Mesothelial cell of epicardium (in vitro differentiated cells): ENCODE results near the gene BMP2K. TPM values are rescaled to one million over a fixed set of nuclear protein-coding genes. Genes with fewer than 3 reads are reported as not detected.
A peak's percentile ranks its signal among the peaks of the same experiment; 100 is the strongest.
"Not testable (repeated sequence)": the region's sequence is repeated elsewhere in the genome, so short reads cannot be mapped to it uniquely, and the experiment has no call there.

Experiments used
- DNase-seq, 2 experiments: peaks; one replicate each; pipeline ENCODE4 v3.0.0; 2021; ENCODE audit warnings: low spot score in 2 of 2; ENCODE audit not compliant: unreplicated experiment in 2 of 2
- H3K27ac Mint-ChIP-seq: 2 replicates; pipeline ENCODE4 v1.8.0; 2021; ENCODE audit warnings: mixed read lengths
- H3K27me3 Mint-ChIP-seq: 2 replicates; pipeline ENCODE4 v1.8.0; 2021; ENCODE audit warnings: low read depth, mixed read lengths
- H3K36me3 Mint-ChIP-seq: 2 replicates; pipeline ENCODE4 v1.8.0; 2021; ENCODE audit warnings: mixed read lengths
- H3K4me1 Mint-ChIP-seq: 2 replicates; pipeline ENCODE4 v1.8.0; 2021; ENCODE audit warnings: mixed read lengths
- H3K4me3 Mint-ChIP-seq: 2 replicates; pipeline ENCODE4 v1.8.0; 2021; ENCODE audit warnings: mild to moderate bottlenecking, moderate library complexity, mixed read lengths
- H3K9me3 Mint-ChIP-seq: 2 replicates; pipeline ENCODE4 v1.8.0; 2021; ENCODE audit warnings: mixed read lengths
- total RNA-seq: library from RNA; stranded (reverse); gene quantifications from 3 replicates; pipeline ENCODE4 v1.2.1, GENCODE V29; 2021
- TF ChIP-seq, protein P1 (sequence below): fragments of 200-600 bp; sonication (generic); IDR thresholded peaks from one replicate; pipeline ENCODE4 v1.5.0; 2021; ENCODE audit warnings: antibody characterized with exemption; ENCODE audit not compliant: unreplicated experiment

The BMP2K gene
- total RNA-seq, 1 donor from 2014 or later, result 23.2 TPM

DNA sequence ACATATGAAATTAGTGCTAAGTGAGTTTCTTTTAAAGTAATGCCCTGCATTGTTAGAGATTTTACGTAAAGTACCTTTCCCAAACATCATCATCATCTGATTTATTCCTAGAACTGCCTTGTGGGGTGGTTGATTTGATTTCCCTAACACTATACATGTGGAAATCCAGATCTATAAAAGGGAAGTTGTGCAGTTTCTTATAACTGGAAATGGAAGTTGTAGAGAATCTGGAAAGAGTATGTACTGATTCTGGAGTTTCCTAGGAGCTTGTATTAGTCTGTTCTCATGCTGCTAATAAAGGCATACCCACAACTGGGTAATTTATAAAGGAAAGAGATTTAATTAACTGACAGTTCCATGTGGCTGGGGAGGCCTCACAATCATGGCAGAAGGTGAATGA lies 47.9 kb downstream of the BMP2K start:
- Mint-ChIP-seq H3K36me3 (peaks cover 23% of the 10 kb centered on the region), H3K4me1 (peaks cover 4% of the 10 kb centered on the region), H3K27ac (peak overlapping the region; percentile 23), H3K4me3 (no peak overlapping the region), H3K27me3 (no peaks in the 10 kb centered on the region), H3K9me3 (no peaks in the 10 kb centered on the region)
- TF ChIP-seq, protein P1, sequence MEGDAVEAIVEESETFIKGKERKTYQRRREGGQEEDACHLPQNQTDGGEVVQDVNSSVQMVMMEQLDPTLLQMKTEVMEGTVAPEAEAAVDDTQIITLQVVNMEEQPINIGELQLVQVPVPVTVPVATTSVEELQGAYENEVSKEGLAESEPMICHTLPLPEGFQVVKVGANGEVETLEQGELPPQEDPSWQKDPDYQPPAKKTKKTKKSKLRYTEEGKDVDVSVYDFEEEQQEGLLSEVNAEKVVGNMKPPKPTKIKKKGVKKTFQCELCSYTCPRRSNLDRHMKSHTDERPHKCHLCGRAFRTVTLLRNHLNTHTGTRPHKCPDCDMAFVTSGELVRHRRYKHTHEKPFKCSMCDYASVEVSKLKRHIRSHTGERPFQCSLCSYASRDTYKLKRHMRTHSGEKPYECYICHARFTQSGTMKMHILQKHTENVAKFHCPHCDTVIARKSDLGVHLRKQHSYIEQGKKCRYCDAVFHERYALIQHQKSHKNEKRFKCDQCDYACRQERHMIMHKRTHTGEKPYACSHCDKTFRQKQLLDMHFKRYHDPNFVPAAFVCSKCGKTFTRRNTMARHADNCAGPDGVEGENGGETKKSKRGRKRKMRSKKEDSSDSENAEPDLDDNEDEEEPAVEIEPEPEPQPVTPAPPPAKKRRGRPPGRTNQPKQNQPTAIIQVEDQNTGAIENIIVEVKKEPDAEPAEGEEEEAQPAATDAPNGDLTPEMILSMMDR, result no peak
- DNase-seq, result no peak

DNA sequence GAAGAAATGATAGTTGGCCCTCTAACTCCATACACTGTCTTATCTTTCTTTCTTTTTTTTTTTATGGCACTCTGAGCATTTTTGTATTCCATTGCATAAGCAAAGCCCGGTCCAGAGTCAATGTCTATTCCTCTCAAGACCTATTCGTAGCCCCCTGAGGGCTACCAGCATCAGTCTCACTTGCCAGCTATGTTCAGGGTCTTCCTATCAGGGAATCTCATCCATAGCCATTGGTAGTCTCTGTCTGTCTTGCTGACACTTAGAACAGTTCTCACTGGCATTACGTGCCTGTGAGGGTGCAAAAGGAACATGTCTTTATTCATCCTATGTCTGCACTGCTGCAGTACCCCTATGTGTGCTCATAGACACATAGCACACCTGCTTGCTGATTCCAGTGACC lies 51.0 kb downstream of the BMP2K start:
- Mint-ChIP-seq H3K27me3 (no peaks in the 10 kb centered on the region), H3K36me3 (peaks cover 43% of the 10 kb centered on the region), H3K4me1 (peaks cover 4% of the 10 kb centered on the region), H3K27ac (no peak overlapping the region), H3K4me3 (no peak overlapping the region), H3K9me3 (no peaks in the 10 kb centered on the region)
- DNase-seq, result no peak
- TF ChIP-seq, protein P1, result no peak

DNA sequence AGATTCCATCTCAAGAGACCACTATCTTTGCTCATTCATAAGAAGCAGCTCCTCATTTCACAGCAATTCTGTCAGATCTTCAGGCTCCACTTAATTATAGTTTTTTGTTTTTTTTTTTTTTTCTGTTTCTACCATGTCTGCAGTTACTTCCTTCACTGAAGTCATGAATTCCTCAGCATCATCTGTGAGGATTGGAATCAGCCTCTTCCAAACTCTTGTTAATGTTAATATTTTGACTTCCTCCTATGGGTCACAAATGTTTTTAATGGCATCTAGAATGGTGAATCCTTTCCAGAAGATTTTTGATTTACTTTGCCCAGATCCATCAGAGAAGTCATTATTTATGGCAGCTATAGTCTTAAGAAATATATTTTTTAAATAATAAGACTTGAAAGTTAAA lies 53.1 kb downstream of the BMP2K start:
- no peak for DNase-seq
- Mint-ChIP-seq H3K9me3 (no peaks in the 10 kb centered on the region), H3K27ac (no peak overlapping the region), H3K4me3 (no peak overlapping the region), H3K36me3 (peaks cover 44% of the 10 kb centered on the region), H3K4me1 (no peaks in the 10 kb centered on the region), H3K27me3 (no peaks in the 10 kb centered on the region)
- TF ChIP-seq, protein P1, result no peak

DNA sequence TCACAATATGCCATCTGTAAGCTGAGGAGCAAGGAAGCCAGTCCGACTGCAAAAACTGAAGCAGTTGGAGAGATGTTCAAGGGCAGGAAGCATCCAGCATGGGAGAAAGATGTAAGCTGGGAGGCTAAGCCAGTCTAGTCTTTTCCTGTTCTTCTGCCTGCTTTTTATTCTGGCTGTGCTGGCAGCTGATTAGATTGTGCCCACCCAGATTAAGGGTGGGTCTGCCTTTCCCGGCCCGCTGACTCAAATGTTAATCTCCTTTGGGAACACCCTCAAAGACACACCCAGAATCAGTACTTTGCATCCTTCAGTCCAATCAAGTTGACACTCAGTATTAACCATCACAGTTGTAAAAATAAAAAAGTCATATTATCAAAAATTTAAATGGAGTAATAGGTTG lies 63.5 kb downstream of the BMP2K start:
- not testable (repeated sequence) for H3K27ac Mint-ChIP-seq, H3K9me3 Mint-ChIP-seq, H3K27me3 Mint-ChIP-seq, H3K4me1 Mint-ChIP-seq, H3K4me3 Mint-ChIP-seq, DNase-seq
- peaks cover 29% of the 10 kb centered on the region for H3K36me3 Mint-ChIP-seq

DNA sequence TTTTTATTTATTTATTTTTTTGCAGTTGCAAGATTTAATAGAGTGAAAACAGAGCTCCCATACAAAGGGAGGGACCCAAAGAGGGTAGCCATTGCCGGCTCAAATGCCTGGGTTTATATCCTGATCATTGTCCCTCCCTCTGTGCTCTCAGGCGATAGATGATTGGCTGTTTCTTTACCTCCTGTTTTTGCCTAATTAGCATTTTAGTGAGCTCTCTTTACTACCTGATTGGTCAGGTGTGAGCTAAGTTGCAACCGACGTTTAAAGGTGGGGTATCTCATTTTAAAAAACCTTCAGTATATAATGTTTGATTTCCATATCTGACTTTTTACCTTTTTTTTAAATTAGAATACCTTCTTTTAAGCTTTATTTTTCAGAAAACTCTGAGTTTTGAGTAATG lies 64.1 kb downstream of the BMP2K start:
- H3K27ac Mint-ChIP-seq, DNase-seq: not testable (repeated sequence)

DNA sequence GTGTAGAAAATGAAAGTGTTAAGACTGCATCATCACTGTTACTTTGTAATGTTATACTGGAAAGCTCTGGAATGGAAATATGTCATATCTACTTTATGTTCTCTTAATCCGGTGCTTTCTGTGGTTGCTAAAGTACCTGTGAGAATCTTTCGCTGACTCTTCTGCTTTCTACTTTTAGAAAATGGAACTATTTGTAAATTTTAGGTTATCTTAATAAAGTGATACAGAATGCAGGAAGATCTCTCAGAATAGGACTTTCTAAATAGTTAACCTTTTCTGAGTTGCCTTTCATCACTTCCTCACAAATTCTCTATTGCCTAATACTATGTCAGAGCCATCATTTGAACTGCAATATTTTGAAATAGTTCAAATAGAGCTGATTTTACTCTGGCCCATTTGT lies 69.3 kb downstream of the BMP2K start:
- no peaks in the 10 kb centered on the region for H3K9me3 Mint-ChIP-seq
- peaks cover 8% of the 10 kb centered on the region for H3K36me3 Mint-ChIP-seq
- TF ChIP-seq, protein P1, result no peak
- H3K27ac Mint-ChIP-seq, result no peak overlapping the region
- no peak for DNase-seq
- no peak overlapping the region for H3K4me3 Mint-ChIP-seq
- H3K27me3 Mint-ChIP-seq, result no peaks in the 10 kb centered on the region
- H3K4me1 Mint-ChIP-seq, result no peaks in the 10 kb centered on the region

More for the DNA sequence above, 64.1 kb downstream of the BMP2K start:
- peaks cover 26% of the 10 kb centered on the region for H3K36me3 Mint-ChIP-seq
- not testable (repeated sequence) for H3K9me3 Mint-ChIP-seq, H3K27me3 Mint-ChIP-seq, H3K4me3 Mint-ChIP-seq, H3K4me1 Mint-ChIP-seq

DNA sequence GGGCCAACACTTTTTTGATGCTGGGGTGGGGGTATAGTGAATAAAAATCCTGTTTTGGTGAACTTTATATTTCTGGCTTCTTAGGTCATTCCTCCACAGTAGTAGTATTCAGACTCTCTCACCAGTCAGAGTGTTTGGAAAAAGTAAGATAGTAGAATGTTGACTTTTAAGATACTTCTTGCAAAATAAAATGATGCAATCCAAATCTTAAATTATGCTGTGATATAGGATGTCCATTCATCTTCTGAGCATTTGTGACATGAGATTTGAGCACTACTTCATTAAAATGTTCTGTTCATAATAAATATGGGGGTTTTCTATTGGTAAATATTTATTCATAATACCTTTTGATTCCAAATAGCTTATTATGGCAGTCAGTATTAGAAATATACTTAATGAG lies 70.1 kb downstream of the BMP2K start:
- no peaks in the 10 kb centered on the region for H3K4me1 Mint-ChIP-seq
- no peak overlapping the region for H3K4me3 Mint-ChIP-seq
- H3K27ac Mint-ChIP-seq, result no peak overlapping the region
- no peaks in the 10 kb centered on the region for H3K27me3 Mint-ChIP-seq
- no peak for DNase-seq
- peaks cover 8% of the 10 kb centered on the region for H3K36me3 Mint-ChIP-seq
- TF ChIP-seq, protein P1, result no peak
- no peaks in the 10 kb centered on the region for H3K9me3 Mint-ChIP-seq
